HFF-Myc (cell line): ENCODE data around the gene CD1D.
"Not testable (repeated sequence)": the region's sequence is repeated elsewhere in the genome, so short reads cannot be mapped to it uniquely, and the experiment has no call there.

Source experiments
- DNase-seq: peaks from one replicate; pipeline ENCODE4 v3.0.0-alpha.2; 2011; ENCODE audit warnings: low read depth; ENCODE audit errors: extremely low read depth
- H3K4me3 ChIP-seq: replicated peaks from 2 replicates; pipeline ENCODE4 v1.5.1; 2011; ENCODE audit warnings: low read depth, mild to moderate bottlenecking, control low read depth, low read length
- CTCF ChIP-seq: IDR thresholded peaks from 2 replicates; pipeline ENCODE4 v1.5.1; 2012; ENCODE audit warnings: mild to moderate bottlenecking, low read depth, low read length, control low read depth; ENCODE audit errors: missing control alignments

CD1D gene

GRCh38 chr1:158169105-158169504 lies 11.6 kb upstream of the CD1D start:
- no peak for DNase-seq
- no peak for TF ChIP-seq CTCF
- H3K4me3 ChIP-seq: no peak overlapping the region

GRCh38 chr1:158175915-158176314 lies 4.8 kb upstream of the CD1D start:
- not testable (repeated sequence) for DNase-seq, H3K4me3 ChIP-seq

GRCh38 chr1:158176399-158176798 lies 4.3 kb upstream of the CD1D start:
- no peak for DNase-seq
- H3K4me3 ChIP-seq: no peak overlapping the region
- TF ChIP-seq CTCF: no peak

GRCh38 chr1:158176849-158177699 lies 3.6 kb upstream of the CD1D start:
- peak overlapping the region; percentile 8 for H3K4me3 ChIP-seq
- not testable (repeated sequence) for DNase-seq

GRCh38 chr1:158177700-158178450 lies 2.8 kb upstream of the CD1D start:
- no peak for TF ChIP-seq CTCF
- no peak for DNase-seq
- peak overlapping the region; percentile 8 for H3K4me3 ChIP-seq

GRCh38 chr1:158179301-158180041 lies 1.2 kb upstream of the CD1D start:
- no peak for DNase-seq

GRCh38 chr1:158181577-158181922 lies 855 bp downstream of the CD1D start:
- no peak overlapping the region for H3K4me3 ChIP-seq
- no peak for DNase-seq
- TF ChIP-seq CTCF: no peak

More at GRCh38 chr1:158179301-158180041, 1.2 kb upstream of the CD1D start:
- TF ChIP-seq CTCF: no peak
- H3K4me3 ChIP-seq: no peak overlapping the region
